IPS-18a (cell line): ENCODE measurements around the gene IRF9.

Experiments used
- H3K27ac ChIP-seq: one replicate; pipeline ENCODE4 v1.5.1; 2013; ENCODE audit warnings: low read length
- H3K27me3 ChIP-seq: one replicate; pipeline ENCODE4 v1.6.1; 2013; ENCODE audit warnings: mild to moderate bottlenecking, low read length; ENCODE audit not compliant: control insufficient read depth, insufficient read depth
- H3K36me3 ChIP-seq: one replicate; pipeline ENCODE4 v1.6.1; 2013; ENCODE audit warnings: low read depth, low read length; ENCODE audit not compliant: control insufficient read depth
- H3K4me1 ChIP-seq: one replicate; pipeline ENCODE4 v1.6.1; 2013; ENCODE audit warnings: low read depth, low read length; ENCODE audit not compliant: control insufficient read depth
- H3K4me3 ChIP-seq: one replicate; pipeline ENCODE4 v1.5.1; 2013; ENCODE audit warnings: low read length
- H3K9ac ChIP-seq: one replicate; pipeline ENCODE4 v1.6.1; 2013; ENCODE audit warnings: mild to moderate bottlenecking, low read length, moderate library complexity
- H3K9me3 ChIP-seq: one replicate; pipeline ENCODE4 v1.6.1; 2013; ENCODE audit warnings: low read depth, low read length; ENCODE audit not compliant: control insufficient read depth

IRF9 gene

DNA sequence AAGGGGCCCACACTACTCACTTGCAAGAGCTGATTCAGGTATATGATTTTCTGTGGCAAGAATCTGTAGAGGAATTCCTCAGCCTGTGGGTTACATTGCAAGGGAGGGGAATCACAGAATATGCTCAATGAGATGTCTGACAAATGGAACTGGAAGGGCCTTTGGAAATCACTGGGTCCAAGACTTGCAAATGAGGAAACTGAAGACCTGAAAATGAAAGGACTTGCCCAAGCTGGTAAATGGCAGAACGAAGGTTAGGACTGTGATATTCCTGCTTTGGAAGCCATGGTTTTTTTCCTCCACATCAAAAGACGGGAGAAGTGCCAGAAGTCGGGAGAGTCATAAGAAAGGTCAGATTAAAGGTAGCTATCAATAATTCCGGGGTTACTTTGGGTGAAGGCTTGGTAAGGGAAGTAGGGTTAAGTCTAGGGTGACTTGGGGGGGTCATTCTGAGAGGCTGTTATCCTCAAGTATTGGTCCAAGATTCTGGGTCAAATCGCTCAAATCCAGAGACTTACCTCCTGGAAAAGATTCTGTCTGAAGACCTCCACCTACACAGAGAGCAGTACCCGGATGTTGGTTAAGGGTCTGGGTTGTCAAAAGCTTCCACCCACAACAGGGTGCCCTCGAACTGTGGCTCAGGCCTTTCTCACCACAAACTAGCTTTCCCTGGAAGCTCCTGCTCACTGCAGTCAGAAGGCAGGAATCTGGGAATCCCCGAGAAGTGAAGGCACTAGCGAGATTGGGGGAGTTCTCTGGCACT, 15.2 kb upstream of the IRF9 start:
- peaks cover 34% of the 10 kb centered on the region for H3K36me3 ChIP-seq
- H3K4me1 ChIP-seq = peaks cover 8% of the 10 kb centered on the region
- H3K27ac ChIP-seq = peak overlapping the region; percentile 37
- H3K9ac ChIP-seq = peak overlapping the region; percentile 67
- no peaks in the 10 kb centered on the region for H3K27me3 ChIP-seq
- peak overlapping the region; percentile 97 for H3K4me3 ChIP-seq
- no peaks in the 10 kb centered on the region for H3K9me3 ChIP-seq

GRCh38 chr14:24146453-24146977, 14.6 kb upstream of the IRF9 start, which contains the start of gene PSME2:
PSME2 (minus strand) TSS chr14:24146610; CDS start chr14:24146581, 29 bp downstream.
- Histone ChIP-seq H3K27ac (peak within 1 kb of the TSS; percentile 37), H3K9ac (peak within 1 kb of the TSS; percentile 71), H3K4me1 (peaks cover 8% of the 10 kb centered on the region), H3K4me3 (peak within 1 kb of the TSS; percentile 97), H3K36me3 (peaks cover 41% of the 10 kb centered on the region), H3K9me3 (no peaks in the 10 kb centered on the region), H3K27me3 (no peaks in the 10 kb centered on the region)

GRCh38 chr14:24146978-24147760, 13.9 kb upstream of the IRF9 start, which contains the start of gene RNF31:
RNF31 (plus strand) TSS chr14:24147498; CDS start chr14:24147699, 201 bp downstream.
- Histone ChIP-seq H3K4me3 (peak within 1 kb of the TSS; percentile 97), H3K27me3 (no peaks in the 10 kb centered on the region), H3K9ac (peak within 1 kb of the TSS; percentile 71), H3K27ac (peak within 1 kb of the TSS; percentile 37), H3K9me3 (no peaks in the 10 kb centered on the region), H3K36me3 (peaks cover 46% of the 10 kb centered on the region), H3K4me1 (peaks cover 8% of the 10 kb centered on the region)

GRCh38 chr14:24147761-24148428, 13.2 kb upstream of the IRF9 start:
- H3K4me1 ChIP-seq = peaks cover 8% of the 10 kb centered on the region
- H3K9me3 ChIP-seq = no peaks in the 10 kb centered on the region
- no peak overlapping the region for H3K27ac ChIP-seq
- no peaks in the 10 kb centered on the region for H3K27me3 ChIP-seq
- peak overlapping the region; percentile 97 for H3K4me3 ChIP-seq
- peaks cover 49% of the 10 kb centered on the region for H3K36me3 ChIP-seq
- peak overlapping the region; percentile 71 for H3K9ac ChIP-seq

GRCh38 chr14:24149302-24149969, 11.6 kb upstream of the IRF9 start:
- no peaks in the 10 kb centered on the region for H3K27me3 ChIP-seq
- no peak overlapping the region for H3K9ac ChIP-seq
- no peaks in the 10 kb centered on the region for H3K9me3 ChIP-seq
- H3K36me3 ChIP-seq = peaks cover 41% of the 10 kb centered on the region
- no peak overlapping the region for H3K4me3 ChIP-seq
- H3K4me1 ChIP-seq = peaks cover 8% of the 10 kb centered on the region
- no peak overlapping the region for H3K27ac ChIP-seq

- H3K4me3 ChIP-seq = no peak overlapping the region
- peaks cover 8% of the 10 kb centered on the region for H3K4me1 ChIP-seq
- no peaks in the 10 kb centered on the region for H3K9me3 ChIP-seq
- H3K27me3 ChIP-seq = no peaks in the 10 kb centered on the region
- peaks cover 40% of the 10 kb centered on the region for H3K36me3 ChIP-seq
- H3K27ac ChIP-seq = no peak overlapping the region
- no peak overlapping the region for H3K9ac ChIP-seq
Observed at GRCh38 chr14:24150061-24150460, 11.0 kb upstream of the IRF9 start.

DNA sequence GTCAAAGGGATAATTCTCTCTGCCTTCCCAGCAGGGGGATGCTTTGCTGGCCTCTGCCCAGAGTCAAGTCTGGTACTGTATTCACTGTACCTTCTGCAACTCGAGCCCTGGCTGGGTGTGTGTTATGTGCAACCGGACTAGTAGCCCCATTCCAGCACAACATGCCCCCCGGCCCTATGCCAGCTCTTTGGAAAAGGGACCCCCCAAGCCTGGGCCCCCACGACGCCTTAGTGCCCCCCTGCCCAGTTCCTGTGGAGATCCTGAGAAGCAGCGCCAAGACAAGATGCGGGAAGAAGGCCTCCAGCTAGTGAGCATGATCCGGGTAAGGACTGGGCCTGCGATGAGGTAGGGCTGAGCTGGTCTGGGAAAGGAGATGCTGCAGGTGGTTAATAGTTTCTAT, 10.5 kb upstream of the IRF9 start:
- Histone ChIP-seq H3K4me3 (no peak overlapping the region), H3K27me3 (no peaks in the 10 kb centered on the region), H3K27ac (no peak overlapping the region), H3K36me3 (peaks cover 45% of the 10 kb centered on the region), H3K4me1 (peaks cover 6% of the 10 kb centered on the region), H3K9me3 (no peaks in the 10 kb centered on the region), H3K9ac (no peak overlapping the region)

DNA sequence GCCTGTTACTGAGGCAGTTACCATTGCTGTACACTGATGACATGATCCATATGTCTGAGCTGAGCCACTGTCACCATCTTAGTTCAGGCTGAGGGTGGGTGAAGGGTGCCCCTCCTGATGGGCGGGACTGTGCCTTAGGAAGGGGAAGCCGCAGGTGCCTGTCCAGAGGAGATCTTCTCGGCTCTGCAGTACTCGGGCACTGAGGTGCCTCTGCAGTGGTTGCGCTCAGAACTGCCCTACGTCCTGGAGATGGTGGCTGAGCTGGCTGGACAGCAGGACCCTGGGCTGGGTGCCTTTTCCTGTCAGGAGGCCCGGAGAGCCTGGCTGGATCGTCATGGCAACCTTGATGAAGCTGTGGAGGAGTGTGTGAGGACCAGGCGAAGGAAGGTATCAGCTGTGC, 10.1 kb upstream of the IRF9 start:
- Histone ChIP-seq H3K27ac (no peak overlapping the region), H3K9me3 (no peaks in the 10 kb centered on the region), H3K9ac (no peak overlapping the region), H3K4me1 (peaks cover 3% of the 10 kb centered on the region), H3K36me3 (peaks cover 50% of the 10 kb centered on the region), H3K4me3 (no peak overlapping the region), H3K27me3 (no peaks in the 10 kb centered on the region)

GRCh38 chr14:24151404-24152080, 9.5 kb upstream of the IRF9 start:
- H3K36me3 ChIP-seq = peaks cover 51% of the 10 kb centered on the region
- no peak overlapping the region for H3K9ac ChIP-seq
- no peak overlapping the region for H3K4me3 ChIP-seq
- no peaks in the 10 kb centered on the region for H3K27me3 ChIP-seq
- H3K9me3 ChIP-seq = no peaks in the 10 kb centered on the region
- H3K27ac ChIP-seq = no peak overlapping the region
- H3K4me1 ChIP-seq = peaks cover 3% of the 10 kb centered on the region

GRCh38 chr14:24155100-24155499, 6.0 kb upstream of the IRF9 start:
- Histone ChIP-seq H3K9ac (no peak overlapping the region), H3K9me3 (no peaks in the 10 kb centered on the region), H3K36me3 (peaks cover 63% of the 10 kb centered on the region), H3K27me3 (no peaks in the 10 kb centered on the region), H3K4me3 (no peak overlapping the region), H3K27ac (no peak overlapping the region), H3K4me1 (no peaks in the 10 kb centered on the region)
